GM20000 (cell line): Measurements from ENCODE around the gene LITAF.
"Not testable (repeated sequence)": the region's sequence is repeated elsewhere in the genome, so short reads cannot be mapped to it uniquely, and the experiment has no call there.

Source experiments
- DNase-seq: peaks from one replicate; pipeline ENCODE4 v3.0.0; 2012; ENCODE audit warnings: low spot score
- CTCF ChIP-seq: IDR thresholded peaks from 2 replicates; pipeline ENCODE4 v1.5.1; 2012; ENCODE audit warnings: mild to moderate bottlenecking, control low read depth; ENCODE audit errors: extremely low read depth, missing control alignments

LITAF gene

GRCh38 chr16:11604783-11605563 is 18.3 kb upstream of the LITAF start:
- no peak for DNase-seq
- no peak for TF ChIP-seq CTCF

GRCh38 chr16:11604296-11604695 is 17.6 kb upstream of the LITAF start:
- not testable (repeated sequence) for DNase-seq

GRCh38 chr16:11603331-11603750 is 16.6 kb upstream of the LITAF start:
- TF ChIP-seq CTCF = no peak
- no peak for DNase-seq

GRCh38 chr16:11602321-11602720 is 15.6 kb upstream of the LITAF start:
- no peak for DNase-seq
- no peak for TF ChIP-seq CTCF

- no peak for TF ChIP-seq CTCF
- DNase-seq = no peak
These were observed 15.2 kb upstream of the LITAF start for GRCh38 chr16:11601911-11602310.

- TF ChIP-seq CTCF = no peak
- DNase-seq = no peak
These were observed 14.7 kb upstream of the LITAF start for GRCh38 chr16:11601425-11601824.

GRCh38 chr16:11599579-11599978 is 12.9 kb upstream of the LITAF start:
- DNase-seq = no peak
- TF ChIP-seq CTCF = no peak

- no peak for TF ChIP-seq CTCF
- no peak for DNase-seq
These were observed 10.7 kb upstream of the LITAF start for GRCh38 chr16:11597235-11598095.
